Eye (tissue), 1 donor: ENCODE results near the gene PPP1R3E.
A peak's percentile ranks its signal among the peaks of the same experiment; 100 is the strongest.

Experiments used
- DNase-seq: peaks from one replicate; pipeline ENCODE4 v3.0.0-alpha.2; 2015

PPP1R3E gene

GRCh38 chr14:23322568-23323517, 20.2 kb upstream of the PPP1R3E start:
- DNase-seq: no peak

GRCh38 chr14:23321572-23322547, 19.2 kb upstream of the PPP1R3E start:
- DNase-seq: peak; percentile 80

GRCh38 chr14:23320584-23321571, 18.2 kb upstream of the PPP1R3E start, which contains the start of gene PABPN1:
TSS of gene PABPN1 (plus strand) at chr14:23321457. CDS start at chr14:23321470, 13 bp downstream.
- DNase-seq: peak; percentile 100

GRCh38 chr14:23319746-23320583, 17.3 kb upstream of the PPP1R3E start:
- DNase-seq: no peak

GRCh38 chr14:23316300-23316699, 13.6 kb upstream of the PPP1R3E start:
- no peak for DNase-seq

DNA sequence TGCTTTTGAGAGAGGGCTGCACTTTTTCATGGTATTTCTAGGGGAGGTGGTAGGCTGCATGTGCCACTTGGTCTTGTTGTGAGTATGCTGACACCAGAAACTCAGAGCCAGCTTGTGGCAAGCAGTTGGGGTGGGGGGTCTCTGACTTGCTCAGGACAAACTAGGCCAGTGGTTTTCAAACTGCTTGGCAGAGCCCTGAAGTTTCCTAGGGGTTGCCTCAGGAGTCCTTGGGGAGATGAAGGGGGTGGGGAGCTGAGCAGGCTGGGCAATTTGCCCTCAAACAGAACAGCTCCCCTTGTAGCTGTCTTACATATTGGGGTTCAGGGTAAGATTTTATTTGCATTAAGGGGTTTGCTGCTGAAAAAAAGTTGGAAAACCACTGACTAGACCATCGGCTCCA, 7.9 kb upstream of the PPP1R3E start:
- no peak for DNase-seq

GRCh38 chr14:23308721-23309445, 6.2 kb upstream of the PPP1R3E start:
- DNase-seq: no peak

- no peak for DNase-seq
Measured at GRCh38 chr14:23307687-23308644, 5.3 kb upstream of the PPP1R3E start.

GRCh38 chr14:23307146-23307530, 4.5 kb upstream of the PPP1R3E start:
- DNase-seq: no peak

DNA sequence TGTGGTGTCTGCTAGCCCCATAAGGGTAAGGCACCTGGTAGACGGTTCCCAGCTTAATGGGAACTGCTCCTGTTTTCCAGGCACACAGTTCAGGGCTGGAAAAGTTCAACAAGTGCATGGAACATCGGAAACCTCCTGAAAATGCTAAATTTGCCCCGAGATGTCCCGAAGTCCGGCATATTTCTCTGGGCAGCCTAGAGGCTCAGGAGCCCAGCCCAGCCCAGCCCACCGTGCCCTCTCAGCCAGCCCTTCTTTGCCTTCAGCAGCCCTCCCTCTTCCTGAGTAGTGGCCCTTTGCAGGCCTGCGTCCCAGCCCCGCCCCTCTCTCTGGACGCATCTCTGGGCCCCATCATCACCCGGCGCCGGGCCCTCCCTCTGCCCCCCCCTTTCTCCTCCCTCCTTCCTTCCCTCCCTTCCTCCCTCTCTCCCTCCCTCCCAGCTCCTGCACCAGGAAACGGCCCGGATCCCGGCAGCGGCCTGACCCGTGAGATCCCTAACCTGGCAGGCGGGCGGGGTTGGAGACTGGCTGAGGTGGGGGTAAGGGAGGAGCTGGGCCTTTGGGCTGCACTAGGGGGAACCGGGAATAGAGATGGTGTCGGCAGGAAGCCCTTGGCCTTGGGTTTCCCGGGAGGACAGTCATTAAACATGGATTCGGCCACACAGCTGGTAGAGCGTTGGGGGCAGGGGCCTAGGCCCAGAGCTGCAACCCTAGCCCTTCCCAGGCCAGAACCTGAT, 3.9 kb upstream of the PPP1R3E start, which contains the start of gene BCL2L2:
Gene BCL2L2 (plus strand): TSS at position 422 of the 734 bp plus-strand sequence. CDS start 935 bp downstream, outside the sequence.
- DNase-seq: peak; percentile 98

- DNase-seq: no peak
Measured at GRCh38 chr14:23301969-23302289, 730 bp downstream of the PPP1R3E start.

DNA sequence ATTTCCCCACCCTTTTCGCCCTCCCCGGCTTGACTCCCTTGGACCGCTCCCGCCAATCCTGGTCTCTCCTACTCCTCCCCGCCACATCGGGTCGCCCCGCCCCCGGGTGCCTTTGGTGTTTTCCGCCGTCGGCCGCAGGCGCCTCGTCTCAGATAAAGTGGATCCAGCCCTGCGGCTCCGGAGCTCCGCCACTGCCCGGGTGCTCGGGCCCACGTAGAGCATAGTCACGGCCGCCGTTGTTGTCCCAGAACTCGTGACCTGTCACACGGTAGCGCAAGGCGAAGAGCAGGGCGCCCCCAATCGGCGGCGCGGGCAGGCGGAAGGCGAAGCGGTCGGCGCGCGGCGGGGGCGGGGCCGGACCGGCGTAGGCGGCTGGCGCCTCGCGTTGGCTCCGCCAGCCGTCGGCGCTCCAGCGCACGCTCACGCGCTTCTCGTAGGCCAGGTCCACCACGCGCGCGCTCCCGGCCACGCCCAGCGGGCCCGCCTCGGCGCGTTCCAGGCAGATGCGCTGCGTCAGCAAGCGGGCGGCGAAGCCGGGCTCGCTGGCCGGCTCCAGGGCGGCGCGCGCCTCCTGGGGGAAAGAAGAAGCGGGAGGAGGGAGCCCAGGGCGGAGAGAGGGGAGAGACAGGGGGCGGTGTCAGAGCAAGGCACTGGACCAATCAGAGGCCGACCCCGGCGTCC, 1.2 kb downstream of the PPP1R3E start:
- DNase-seq: peak; percentile 99

GRCh38 chr14:23300687-23301223, 1.9 kb downstream of the PPP1R3E start:
- DNase-seq: no peak

- DNase-seq: no peak
Measured at GRCh38 chr14:23299986-23300686, 2.5 kb downstream of the PPP1R3E start.

DNA sequence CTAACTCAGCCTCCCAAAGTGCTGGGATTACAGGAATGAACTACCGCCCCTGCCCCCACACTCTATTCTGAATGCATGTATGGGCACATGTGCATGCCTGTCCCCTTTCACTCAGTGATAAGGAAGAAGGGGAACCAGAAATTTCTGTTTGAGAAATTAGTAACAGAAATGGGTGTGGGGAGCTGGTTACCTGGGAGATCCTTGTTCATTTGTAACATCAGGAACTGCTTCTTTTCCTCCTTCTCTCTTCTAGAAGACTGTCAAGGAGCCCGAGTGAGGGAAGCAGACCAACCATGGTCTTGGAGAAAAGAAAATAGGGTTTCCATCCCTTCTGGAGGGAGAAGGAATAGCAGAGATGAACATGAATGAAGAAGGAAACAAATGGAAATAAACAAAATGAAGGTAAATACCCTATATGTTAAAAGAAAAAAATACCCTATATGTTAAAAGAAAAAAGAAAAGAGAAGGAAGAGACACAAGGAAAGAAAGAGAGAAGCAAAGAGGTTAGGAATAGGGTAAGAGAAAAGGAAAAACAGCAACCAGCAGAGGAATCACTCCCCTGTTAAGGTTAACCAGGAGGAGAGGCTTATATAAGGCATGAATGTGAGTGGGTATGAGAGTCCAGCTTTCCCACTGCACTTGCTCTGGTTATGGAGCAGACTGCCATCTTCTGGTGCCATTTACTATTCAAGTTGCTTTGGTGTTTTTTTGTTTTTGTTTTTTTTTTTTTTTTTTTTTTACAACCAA, 3.3 kb downstream of the PPP1R3E start:
- DNase-seq: peak; percentile 50
